ENCODE measurements around the gene SEMA4B.

The SEMA4B gene

DNA sequence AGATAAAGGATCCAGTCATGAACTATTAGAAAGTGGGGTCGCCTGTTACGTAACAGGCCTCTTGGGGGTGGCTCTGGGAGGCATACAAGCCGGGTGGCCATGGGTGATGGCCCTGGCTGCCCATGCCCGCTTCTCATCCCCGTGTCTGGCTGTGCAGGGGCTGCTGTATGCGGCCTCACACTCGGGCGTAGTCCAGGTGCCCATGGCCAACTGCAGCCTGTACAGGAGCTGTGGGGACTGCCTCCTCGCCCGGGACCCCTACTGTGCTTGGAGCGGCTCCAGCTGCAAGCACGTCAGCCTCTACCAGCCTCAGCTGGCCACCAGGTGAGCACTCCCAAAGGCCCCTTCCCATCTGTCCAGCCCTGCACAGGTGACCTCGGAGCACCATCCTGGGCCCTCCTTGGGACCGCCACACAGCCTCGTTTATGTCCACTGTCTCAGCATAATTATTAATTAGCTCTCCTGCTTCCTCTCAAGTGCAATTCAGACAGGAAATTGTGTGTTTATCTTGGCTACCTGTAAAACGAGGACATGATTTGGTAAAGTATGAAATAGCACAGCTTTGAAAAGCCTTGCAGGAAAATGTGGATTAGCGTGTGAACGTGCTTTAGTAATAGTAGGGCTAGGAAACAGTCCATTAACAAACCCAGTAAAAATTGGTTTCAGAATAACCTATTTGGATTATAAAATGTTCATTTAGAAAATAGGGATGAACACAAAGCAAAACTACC lies 24.5 kb downstream of the SEMA4B start:
- no peak for DNase-seq (ENCODE audit: low read depth)

GRCh38 chr15:90227336-90227735 lies 26.2 kb downstream of the SEMA4B start:
- no peak for DNase-seq (ENCODE audit: low read depth)

GRCh38 chr15:90227816-90228772 lies 27.0 kb downstream of the SEMA4B start:
- DNase-seq (ENCODE audit: low read depth): no peak

DNA sequence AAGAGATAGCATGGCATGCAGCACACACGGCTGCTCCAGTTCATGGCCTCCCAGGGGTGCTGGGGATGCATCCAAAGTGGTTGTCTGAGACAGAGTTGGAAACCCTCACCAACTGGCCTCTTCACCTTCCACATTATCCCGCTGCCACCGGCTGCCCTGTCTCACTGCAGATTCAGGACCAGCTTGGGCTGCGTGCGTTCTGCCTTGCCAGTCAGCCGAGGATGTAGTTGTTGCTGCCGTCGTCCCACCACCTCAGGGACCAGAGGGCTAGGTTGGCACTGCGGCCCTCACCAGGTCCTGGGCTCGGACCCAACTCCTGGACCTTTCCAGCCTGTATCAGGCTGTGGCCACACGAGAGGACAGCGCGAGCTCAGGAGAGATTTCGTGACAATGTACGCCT lies 27.8 kb downstream of the SEMA4B start:
- no peak for DNase-seq (ENCODE audit: low read depth)

GRCh38 chr15:90230071-90230494 lies 29.0 kb downstream of the SEMA4B start:
- DNase-seq (ENCODE audit: low read depth): no peak

DNA sequence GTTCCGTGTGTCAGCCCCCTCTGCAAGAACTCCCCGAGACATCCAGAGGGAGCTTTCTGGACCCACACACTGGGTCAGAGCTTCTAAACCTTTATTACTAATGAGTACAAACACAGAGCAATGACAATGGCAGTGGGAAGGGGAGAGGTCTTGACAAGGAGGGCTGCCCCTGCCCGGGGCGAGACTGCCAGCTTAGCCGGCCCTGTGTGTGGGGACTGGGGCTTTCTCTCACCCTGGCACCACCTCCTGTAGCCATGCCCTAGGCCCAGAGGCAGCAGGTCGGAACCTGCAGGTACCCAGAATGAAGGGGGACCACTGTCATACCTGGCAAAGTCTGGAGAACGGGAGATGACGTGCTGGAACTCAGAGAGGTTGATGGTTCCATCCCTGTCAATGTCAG lies 29.5 kb downstream of the SEMA4B start:
- DNase-seq (ENCODE audit: low read depth): no peak

DNA sequence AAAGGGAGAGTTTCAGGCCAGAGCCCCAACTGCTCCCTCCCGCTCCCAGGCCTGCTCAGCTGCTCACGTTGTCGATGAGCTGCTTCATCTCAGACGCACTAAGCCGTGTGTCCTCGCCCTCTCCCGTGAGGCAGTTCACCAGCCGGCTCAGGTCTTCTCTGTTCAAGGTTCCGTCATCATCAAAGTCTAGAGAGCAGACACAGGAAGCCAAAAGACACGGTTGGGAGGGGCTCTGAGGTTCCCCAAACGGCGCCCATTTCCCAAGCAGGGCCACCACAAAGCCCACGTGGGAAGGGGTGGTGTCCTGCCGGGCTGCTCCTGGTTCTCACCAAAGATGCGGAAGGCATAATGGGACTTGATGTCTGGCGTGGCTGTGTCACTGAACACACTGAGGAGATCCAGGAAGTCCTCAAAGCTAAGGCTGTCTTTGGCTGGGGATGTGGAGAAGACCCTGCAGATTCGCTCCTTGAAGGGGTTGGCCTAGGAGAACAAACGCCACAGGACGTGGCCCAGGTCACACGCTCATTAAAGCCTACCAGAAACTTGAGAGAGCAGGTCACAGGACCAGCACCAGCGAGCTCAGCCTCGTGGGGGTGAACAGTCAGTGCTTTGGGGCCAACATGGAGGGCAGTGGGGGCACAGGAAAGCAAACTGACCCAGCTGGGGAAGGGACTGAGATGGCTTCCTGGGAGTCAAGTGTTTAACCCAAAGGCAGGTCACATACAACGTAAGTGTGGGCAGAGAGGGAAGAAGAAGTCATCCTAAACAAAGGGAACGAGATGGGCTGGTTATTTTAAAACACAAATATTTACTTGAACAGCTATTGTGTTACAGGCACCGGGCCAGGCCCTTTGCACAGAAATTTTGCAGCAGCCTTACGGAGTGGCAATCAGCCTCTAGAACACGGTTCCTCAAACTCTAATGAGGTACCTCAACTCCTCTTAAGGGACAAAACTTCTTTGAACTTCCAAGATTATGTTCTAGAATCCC lies 30.2 kb downstream of the SEMA4B start:
- no peak for DNase-seq (ENCODE audit: low read depth)

- no peak for DNase-seq (ENCODE audit: low read depth)
Measured at GRCh38 chr15:90232196-90232595, 31.1 kb downstream of the SEMA4B start.

GRCh38 chr15:90232941-90233386 lies 31.8 kb downstream of the SEMA4B start:
- no peak for DNase-seq (ENCODE audit: low read depth)

DNA sequence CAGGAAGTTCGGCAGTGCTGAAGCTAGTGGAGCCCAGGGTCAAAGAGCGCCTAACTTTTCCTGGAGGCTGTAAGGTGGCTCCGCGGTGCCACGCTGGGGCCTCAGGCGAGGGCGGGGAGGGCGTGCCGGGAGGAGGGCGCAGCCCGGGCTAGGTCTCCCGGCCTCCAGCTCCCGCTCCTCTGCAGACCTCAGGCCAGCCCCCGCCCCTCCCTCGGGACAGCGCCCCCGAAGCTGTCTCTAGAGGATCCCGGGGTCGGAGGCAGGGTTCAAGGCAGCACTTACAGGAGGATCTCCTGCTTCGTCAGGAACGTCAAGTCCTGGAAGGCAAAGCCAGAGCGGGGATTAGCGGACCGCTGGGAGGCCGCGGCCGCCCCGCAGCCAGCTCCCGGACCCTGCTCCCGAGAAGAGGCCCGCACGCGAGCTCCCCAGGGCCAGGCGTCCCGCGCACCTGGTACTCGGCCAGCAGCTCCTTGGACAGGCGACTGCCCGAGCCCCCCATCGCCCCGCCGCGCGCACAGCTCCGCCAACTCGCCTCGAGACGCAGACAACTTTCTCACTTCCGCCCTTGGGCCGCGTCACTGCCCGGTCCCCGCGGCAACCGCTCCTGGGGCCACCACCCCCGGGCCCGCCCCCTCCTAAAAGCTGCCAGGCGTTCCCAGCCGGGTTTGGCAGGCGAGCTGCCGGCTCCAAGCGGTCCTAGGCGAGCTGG lies 32.4 kb downstream of the SEMA4B start, which contains the start of gene CIB1:
Gene CIB1, minus strand, starts transcription at position 555 of the 709 bp plus-strand sequence. Its CDS starts 56 bp downstream, at position 499.
- DNase-seq (ENCODE audit: low read depth): peak; percentile 36

- peak; percentile 93 for DNase-seq (ENCODE audit: low read depth)
Measured at GRCh38 chr15:90234096-90234988, 33.2 kb downstream of the SEMA4B start, which contains the start of gene GDPGP1. GDPGP1 (plus strand) TSS chr15:90234209; CDS start chr15:90240909, 6,700 bp downstream.

DNA sequence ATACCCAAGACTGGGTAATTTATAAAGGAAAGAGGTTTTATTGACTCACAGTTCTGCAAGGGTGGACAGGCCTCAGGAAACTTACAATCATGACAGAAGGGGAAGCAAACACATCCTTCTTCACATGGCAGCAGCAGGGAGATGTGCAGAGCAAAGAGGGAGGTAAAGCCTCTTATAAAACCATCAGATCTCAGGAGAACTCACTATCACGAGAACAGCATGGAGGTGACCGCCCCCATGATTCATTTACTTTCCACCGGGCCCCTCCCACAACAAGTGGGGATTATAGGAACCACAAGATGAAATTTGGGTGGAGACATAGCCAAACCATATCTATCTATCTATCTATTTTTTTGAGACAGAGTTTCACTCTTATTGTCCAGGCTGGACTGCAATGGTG lies 38.2 kb downstream of the SEMA4B start:
- DNase-seq (ENCODE audit: low read depth): no peak

DNA sequence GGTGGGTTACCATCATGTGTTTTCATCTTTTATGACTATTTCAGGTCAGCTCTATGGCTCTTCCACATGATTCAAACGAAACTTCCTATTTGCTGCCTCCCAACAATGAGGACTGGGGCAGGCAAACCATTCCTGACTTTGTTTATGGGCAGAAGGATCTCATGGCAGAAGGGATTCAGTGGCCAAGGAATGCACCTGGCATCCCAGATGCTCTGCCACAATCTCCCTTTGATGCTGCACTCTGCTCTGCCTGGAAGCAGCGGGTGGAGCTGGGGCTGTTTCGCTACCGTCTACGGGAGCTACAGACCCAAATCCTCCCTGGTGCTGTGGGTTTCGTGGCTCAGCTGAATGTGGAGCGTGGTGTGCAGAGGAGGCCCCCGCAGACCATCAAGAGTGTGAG lies 39.7 kb downstream of the SEMA4B start:
- no peak for DNase-seq (ENCODE audit: low read depth)

GRCh38 chr15:90241343-90242192 lies 40.4 kb downstream of the SEMA4B start:
- no peak for DNase-seq (ENCODE audit: low read depth)

DNA sequence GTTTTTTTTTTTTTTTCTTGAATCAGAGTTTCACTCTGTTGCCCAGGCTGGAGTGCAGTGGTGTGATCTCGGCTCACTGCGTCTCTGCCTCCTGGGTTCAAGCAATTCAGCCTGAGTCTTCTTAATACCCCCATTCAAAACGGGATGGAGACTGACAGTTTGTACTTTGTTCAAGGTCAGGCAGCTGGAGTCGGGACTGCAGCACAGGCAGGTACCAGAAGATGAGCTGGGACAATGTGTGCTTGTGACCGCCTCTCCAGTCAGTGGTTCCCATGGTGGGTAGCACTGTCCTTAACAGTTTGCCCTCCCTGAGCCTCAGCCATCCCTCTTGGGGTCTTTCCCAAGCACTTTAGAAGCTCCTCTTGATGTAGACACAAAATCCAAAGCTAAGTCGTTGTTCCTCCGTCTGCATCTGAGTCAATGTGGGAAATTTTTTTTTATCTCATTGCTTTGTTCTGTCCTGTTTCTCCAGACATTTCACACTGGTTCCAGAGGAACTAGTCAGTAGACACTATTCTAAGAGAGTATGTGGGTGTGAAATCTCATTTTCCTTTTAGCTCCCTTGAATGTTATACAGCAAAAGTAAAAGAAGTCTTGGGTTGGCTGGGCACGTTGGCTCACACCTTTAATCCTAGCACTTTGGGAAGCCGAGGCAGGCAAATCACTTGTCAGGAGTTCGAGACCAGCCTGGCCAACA lies 43.0 kb downstream of the SEMA4B start:
- DNase-seq (ENCODE audit: low read depth): no peak

GRCh38 chr15:90248789-90249202 lies 47.7 kb downstream of the SEMA4B start:
- DNase-seq (ENCODE audit: low read depth): no peak

DNA sequence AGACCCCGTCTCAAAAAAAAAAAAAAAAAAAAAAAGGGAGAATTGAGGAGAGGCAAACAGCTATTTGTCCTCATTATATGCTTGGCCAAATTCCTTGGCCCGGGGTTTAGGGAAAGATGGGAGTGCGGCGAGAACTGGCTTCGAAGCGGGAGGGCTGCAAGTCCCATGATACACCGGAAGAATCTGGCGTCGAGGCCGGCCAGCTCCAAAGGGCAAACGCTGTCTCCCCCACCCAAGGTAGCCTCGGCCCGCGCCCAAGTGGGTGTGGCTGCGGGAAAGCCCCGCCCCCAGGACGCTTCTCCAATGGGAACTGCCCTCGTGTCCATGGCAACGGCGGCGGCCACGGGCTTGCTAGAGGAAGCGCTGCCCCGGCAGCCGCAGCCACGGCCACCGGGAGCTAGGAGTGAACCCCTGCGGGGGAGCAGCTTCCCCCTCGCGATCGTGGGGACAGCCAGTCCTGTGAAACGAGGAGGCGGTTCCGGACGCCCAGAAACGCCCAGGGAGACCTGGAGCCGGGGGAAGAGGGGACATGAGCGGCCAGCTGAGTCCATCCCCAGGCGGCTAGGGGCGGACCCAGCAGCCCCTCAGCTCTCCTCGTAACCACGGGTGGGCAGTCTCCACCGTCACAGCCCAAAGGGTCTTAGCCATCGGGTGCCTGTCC lies 48.2 kb downstream of the SEMA4B start, which contains the start of gene TTLL13:
Gene TTLL13, plus strand, starts transcription at position 354 of the 661 bp plus-strand sequence. CDS start 1,075 bp downstream, outside the sequence.
- peak; percentile 88 for DNase-seq (ENCODE audit: low read depth)
